Right ventricle myocardium superior (tissue), 1 donor: ENCODE measurements around the gene PTPRE. TPM values are rescaled to one million over a fixed set of nuclear protein-coding genes. Genes with fewer than 3 reads are reported as not detected.

Source experiments
- total RNA-seq: library from RNA; stranded (reverse); fragmentation: NEBNext Ultra II Directional; extraction: Animal tissue kit (Norgen Biotek cat#: 25700); gene quantifications from one replicate; pipeline ENCODE4 v1.2.1, GENCODE V29; 2021
- donor health status: DM: no; HTN: yes; CAD: no; lungs with severe emphysema.

PTPRE gene
- total RNA-seq, 1 donor from 2014 or later: 16.0 TPM

Other genes with a start within 250 kb of the PTPRE start
- gene FOXI2, start 169.9 kb upstream of the PTPRE start, total RNA-seq: not detected
- gene CLRN3, start 14.2 kb upstream of the PTPRE start, total RNA-seq: not detected
- gene MKI67, start 219.3 kb downstream of the PTPRE start, total RNA-seq: 2.4 TPM